Measurements from ENCODE around the gene GFER.

DNA sequence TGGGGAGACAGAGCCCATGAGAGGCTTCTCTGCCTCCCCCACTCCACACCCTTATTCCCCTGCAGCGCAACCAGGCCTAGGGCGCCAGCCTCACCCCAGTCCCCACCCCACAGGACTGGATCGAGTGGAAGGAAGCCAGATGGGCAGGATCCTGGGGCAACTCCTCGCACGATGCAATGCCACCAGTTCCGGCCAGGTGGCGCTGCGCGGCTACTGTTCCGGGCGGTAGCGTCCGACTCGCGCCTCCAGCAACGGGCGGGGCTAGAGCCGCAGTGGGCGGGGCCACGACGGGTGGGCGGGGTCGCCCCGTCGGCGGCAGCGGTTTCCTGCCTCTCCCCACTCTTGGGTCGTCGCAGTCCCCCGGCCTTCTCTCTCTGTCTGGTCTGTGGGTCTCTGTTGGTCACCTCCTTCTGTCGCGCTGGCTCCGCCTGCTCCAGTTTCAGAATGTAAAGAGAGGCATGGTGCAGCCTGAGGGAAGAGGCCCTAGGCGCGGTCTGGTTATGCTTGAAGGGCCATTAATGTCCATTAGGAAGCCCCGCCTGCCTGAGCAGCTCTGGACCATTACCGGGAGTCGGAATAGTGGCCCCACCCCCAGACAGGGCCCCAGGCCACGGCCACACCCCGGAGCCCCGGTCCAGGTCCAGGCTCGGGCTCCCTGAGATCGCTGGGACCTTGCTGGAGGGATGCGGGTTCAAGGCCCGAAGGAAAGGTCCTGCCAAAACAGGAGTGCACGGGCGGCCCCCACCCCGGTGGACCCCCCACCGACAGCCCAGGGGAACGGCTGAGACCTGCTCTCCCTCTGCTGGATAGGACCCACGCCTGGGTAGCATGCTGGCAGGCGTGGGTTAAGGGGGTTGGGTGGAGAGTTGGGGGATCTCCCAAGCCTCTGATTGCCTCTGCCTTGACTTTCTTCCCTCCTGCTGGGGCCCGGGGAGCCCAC, 39.4 kb downstream of the GFER start:
- TF ChIP-seq CTCF (IDR thresholded peaks at IDR 0.05), result peak; percentile 90 to 99 (median 96)
- TF ChIP-seq POLR2A (IDR thresholded peaks at IDR 0.05), result peak in 1 of 2 donors; percentile 81
